Ramos (cell line): ENCODE data around the gene CRHR2.

Experiments
- in situ Hi-C: fragments of 300-500 bp; cut with MboI; formaldehyde crosslinking; loops from one replicate; pipeline ENCODE4 v1.14.3; 2022; ENCODE audit warnings: low sequenced_read_pairs; ENCODE audit not compliant: unreplicated experiment

The CRHR2 gene

DNA sequence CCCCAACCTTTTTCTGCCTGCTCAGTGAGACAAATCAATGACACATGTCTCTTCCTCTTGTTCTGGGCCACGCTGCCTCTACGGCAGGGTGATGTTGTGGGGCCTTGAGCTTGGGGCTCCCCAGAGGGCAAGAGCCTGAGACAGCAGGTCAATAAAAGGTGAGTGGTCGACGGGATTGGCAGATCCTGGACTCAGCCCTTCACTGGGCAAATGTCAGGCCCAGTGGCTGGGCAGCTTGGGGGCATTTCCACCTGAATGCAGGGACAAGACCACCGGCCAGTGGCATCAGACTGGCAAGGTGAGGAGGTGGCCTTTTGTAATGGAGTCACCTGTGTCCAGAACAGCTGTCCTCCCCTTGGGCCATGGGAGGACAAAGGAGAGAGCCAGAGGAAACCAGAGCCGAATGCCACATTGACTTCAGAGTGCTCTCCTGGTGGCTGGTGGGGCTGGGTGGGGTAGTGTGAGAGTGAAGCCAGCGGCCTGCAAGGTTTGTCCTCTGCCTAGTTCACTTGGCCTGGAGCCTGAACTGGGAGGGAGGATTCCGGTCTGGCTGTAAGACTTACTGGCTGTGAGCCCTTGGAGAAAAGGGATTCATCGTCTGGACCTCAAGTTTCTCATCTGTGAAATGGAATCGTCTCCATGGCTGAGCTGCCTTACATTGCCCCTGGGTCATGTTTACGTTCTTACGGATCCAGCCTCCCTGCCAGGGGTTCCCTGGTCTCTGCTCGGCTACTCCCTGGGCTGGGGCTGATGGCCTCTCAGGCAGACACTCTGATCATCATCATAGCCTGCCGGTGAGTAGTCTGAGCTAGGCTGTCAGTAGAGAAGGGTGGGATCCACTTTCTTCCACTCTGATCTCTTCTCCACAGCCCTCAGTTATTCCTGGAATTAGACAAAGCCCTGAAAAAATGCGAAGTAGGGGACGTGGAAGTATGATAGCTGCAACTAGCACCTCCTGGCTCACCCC, 25.4 kb upstream of the CRHR2 start:
- in situ Hi-C loops = no loop called here

DNA sequence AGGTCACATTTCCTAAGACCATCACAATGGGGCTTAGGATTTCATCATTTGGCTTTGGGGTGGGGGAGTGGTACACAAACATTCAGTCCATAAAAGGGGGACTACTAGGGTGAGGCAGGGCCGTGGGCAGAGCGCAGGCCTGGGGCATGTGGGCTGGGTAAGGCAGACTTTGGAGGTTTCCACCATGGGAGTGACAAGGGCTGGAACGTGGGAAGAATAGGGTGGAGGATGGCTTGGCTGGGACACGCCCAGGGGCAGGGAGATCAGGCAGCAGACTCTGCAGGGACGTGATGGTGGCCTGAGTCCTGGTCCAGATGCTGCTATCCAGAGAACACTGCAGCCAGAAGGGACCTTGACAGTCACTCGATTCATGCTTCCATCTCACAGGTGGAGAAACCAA, 24.7 kb upstream of the CRHR2 start:
- in situ Hi-C loops = no loop called here

DNA sequence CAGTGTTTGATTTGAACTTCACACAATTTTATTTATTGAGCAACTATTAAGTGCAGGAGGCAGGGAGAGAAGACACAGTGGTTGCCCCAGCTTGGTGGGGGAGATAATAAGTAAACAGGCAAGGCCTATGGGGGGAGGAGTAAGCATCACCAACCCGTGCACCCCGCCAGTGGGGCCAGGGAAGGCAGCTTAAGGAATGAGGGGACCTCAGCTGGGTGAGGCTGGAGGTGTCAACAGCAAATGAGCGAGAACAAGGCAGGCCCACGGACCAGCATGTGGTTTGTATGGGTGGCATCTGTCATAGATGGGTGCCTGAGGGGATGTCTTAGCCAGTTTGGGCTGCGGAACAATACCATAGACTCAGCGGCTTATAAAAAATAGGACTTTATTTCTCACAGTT, 24.1 kb upstream of the CRHR2 start:
- in situ Hi-C loops = no loop called here

DNA sequence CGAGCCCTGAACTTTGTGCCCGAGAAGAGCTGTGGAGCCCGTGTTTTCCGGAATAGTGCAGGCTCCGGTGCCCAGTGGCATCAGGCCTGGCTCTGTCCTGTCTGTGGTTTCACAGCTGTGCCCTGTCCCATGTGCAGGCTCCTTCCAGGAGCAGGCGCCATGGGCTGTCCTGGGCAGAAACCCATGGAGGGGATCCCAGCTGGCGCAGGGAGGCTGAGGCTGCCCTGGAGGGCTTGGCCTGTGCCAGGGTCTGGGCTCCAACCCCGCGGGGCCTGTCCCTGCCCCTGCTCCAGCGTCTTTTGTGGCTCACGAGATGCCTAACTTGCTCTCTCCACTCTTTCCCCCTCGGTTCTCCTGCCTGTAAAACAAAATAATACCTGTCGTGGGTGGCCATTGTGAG, 23.3 kb upstream of the CRHR2 start:
- in situ Hi-C loops = no loop called here

DNA sequence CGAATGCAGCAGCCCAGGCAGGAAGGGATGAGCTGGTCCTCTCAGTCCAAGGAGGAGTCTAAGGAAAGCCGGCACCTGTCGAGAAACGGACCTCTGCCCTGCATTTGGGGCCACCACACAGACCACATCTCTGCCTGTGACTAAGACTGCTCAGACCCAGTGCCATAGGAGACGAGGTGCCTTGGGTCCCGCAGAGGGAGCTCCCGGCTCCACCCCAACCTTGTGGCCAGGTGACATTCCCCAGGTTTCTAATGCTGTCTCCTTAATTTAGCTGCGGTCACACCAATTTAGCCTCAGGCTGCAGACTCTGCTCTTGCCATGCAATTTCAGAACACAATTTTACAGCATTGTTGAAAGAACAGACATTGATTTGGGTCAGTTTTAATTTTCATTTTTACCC, 22.8 kb upstream of the CRHR2 start:
- in situ Hi-C loops = no loop called here

DNA sequence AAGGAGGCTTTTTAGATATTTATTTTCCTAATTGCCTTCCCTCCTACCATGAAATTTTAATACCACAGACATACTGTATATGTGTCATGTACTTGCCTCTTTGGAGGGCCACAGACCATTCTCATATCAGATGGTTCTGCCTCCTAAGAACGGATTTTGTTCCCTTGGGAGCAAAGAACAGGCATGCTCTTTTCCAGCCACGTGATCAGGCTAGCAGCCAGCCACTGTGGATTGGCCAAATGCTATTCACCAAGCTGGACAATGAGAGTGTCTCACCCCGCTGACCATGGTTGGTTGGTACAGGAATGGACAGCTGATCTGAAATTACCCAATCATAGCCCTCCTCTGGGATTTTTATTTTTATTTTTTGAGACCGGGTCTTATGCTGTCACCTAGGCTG, 21.5 kb upstream of the CRHR2 start:
- in situ Hi-C loops = no loop called here

DNA sequence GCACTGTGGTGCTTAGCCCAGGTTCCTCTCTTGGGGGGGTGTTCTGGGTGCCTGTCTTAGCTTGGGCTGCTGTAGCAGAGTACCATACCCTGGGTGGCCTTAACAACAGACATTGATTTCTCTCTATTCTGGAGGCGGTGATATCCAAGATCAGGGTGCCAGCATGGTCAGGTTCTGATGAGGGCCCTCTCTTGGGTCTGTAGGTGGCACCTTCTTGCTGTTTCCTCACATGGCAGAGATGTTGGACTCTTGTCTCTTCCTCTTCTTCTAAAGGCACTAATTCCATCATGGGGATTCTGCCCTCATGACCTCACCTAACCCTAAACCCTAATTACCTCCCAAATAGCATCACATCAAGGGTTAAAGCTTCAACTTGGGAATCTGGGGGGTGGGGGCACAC, 19.9 kb upstream of the CRHR2 start:
- in situ Hi-C loops = no loop called here

DNA sequence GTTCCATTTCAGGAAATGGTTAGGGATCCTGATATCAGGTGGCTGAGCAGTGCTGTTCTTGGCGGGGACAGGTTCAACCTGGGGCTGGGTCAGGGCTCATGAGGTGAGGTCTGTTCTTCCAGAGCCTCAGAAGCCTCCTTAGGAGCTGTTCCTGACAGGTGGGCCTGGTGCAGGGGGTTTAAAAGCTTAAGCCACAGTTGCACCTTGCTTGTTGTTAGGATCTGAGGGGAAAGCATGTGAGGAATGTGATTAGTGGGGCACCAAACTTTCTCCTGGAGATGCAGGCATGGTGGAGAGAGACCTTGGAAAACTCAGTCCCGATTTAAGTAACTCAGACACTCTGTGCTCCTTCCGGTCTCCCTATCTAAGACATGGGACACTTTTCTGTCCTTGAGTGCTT, 18.7 kb upstream of the CRHR2 start:
- in situ Hi-C loops = no loop called here

DNA sequence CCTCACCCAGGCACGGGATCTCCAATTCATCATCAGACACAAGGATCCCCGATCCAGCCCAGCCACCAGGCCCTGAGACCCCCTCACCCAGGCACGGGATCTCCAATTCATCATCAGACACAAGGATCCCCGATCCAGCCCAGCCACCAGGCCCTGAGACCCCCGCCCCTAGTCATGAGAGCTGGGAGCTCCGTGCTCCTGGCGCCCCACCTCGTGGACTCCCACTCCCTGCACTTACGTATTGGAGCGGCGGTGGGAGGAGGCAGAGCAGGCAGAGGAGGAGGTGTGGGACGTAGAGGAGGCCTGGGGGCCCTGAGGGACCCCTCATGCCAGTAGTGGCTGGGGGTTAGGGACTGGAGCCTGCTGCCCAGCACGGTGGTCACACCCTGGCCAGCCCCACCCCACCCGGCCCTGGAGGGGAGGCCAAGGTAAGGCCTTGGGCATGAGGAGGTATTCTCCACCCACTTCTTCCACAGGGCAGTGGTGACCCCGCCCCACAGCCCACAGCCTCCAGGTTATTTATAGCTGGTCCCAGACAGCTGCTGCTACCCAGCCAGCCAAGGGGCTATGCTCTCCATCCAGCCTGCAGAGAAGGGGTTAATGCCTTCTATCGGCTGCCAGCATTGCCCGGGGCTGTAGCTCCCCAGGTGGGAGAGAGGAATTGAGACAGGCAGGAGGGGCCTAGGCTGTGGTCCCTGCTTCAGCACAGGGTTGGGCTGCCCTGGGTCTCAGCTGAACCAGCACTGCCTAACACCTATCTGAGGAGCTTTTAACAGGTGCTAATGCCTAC, 17.6 kb upstream of the CRHR2 start:
- in situ Hi-C loops = no loop called here

DNA sequence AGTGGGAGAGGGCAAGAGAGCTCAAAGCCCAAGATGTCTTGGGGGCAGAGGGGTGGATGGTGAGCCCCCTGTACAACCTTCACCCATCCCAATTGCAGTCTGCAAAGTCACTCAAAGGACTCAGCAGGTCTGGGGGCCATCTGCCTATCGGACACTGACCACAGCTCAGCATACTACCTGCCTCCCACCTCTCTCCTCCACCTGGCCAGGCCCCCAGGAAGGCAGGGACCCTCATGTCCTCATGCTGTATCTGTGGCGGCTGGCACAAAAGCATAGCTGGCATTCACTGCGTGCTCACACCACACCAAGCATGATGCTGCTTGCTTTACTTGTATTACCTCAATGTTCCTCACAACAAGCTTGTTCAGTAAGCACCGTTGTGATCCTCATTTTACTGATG, 16.2 kb upstream of the CRHR2 start:
- in situ Hi-C loops = no loop called here

DNA sequence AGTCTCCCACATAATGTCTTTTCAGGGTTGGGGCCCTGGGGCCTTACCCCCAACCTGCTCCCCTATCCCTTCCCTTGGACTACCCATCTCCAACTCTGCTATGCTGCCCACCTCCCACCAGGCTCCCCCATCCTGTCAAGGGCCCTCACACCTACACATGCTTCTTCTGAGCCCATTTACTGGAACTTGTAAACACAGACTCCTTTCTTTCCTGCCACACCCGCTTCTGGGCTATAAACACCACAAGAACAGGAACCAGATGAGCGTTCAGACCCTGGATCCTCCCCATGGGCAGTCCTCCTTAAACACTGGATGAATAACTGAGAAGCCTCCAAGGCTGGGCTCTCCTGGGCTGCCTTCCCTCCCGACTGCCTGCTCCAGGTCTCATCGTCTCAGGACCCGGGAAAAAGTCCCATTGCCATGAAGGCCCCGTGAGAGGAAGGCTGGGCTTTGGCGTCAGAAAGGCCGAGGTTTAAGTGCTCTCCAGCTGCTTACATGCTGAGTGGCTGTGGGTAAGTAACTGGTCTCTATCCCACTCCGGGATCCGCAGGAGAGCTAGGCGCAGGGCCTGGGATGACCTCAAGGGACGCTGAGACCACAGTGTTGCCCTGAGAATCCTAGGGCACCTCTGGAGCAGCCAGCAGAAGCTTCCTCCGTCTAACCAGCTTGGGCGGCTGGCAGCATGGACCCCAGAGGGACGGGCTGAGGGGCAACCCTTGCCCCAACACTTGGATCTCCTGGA, 15.6 kb upstream of the CRHR2 start:
- in situ Hi-C loops = no loop called here

DNA sequence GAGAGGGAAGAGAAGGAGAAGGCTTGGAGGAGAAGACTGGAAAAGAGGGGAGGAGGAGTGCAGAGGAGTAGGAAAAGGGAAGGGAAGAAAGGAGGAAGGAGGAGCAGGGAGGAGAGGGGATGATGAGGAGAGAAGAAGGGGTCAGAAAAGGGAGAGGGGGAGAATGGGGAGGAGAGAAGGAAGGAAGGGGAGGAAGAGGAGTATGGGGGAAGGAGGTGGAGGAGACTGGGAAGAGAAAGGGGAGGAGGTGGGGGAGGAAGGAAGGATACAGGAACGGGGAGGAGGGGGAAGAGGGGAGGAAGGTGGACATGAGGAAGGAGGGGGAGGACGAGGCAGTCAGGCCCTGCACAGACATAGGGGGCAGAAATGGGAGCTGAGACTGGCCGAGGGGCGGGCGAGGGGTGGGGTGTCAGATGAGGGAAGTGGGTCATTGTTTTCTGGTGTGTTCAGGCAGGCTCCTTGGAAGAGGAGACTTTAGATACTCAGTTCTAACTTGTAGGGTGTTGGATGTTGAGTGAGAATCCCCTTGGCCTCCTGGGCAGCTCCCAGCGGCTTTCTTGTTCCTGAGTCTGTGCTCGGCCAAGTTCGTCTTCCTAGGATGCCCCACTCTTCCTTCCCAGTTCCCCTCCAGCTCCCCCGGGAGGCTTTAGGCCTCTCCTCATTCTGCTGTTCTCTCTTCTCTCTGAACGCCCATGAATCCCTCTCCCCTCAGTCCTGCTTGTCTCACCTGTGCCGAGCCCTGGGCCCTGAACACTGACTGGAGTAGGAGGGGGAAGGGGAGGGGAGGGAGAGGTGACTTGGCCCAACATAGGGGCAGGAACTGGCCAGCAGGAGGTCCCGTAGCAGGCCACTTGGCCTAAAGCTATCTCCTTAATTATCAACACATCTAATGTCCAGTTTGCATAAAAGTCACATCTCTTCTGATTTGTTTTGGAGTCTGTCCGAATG, 12.8 kb upstream of the CRHR2 start:
- in situ Hi-C loops = no loop called here

DNA sequence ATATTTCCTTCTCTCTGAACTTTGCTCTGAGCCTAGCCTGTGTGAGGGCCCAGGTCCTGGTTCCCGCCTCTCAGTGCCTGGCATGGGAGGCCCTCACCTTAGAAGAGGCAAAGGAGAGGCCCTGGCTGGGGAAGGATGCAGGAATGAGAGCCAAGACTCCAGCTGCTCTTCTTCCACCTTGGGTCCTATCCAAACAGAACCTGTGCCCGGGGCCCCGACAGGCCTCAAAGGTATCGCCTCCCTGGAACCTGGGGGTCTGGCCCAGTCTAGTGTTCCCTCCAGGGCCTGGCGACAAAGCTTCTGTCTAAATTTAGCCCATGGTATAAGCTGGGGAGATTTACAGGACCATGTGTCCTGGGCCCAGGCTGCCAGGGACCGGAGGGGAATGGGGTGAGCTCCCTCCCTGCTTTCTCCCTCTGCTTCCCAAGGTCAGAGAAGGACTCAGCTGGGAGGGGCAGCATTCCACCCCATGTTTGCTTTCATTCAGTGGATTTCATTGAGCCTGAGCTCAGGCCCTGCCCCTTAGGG, 12.0 kb upstream of the CRHR2 start:
- in situ Hi-C loops = no loop called here

DNA sequence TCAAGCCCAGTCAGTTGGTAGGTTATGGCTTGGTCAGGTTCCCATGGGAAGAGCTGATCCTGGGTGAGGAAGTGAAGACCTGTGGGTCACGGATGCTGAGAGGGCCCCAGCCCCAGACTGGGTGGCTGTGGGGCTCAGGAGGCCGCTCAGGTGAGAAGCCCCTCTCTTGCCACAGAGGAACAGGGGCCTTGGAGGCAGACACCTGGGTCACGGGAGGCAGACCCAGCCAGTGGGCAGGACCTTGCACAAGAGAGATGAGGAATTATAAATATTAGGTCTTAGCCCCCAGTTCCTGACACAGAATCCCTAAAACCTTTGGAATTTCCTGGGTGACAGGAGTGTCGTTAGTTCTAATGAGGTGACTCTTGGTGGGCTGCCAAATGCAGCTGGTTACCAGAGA, 10.6 kb upstream of the CRHR2 start:
- in situ Hi-C loops = no loop called here

DNA sequence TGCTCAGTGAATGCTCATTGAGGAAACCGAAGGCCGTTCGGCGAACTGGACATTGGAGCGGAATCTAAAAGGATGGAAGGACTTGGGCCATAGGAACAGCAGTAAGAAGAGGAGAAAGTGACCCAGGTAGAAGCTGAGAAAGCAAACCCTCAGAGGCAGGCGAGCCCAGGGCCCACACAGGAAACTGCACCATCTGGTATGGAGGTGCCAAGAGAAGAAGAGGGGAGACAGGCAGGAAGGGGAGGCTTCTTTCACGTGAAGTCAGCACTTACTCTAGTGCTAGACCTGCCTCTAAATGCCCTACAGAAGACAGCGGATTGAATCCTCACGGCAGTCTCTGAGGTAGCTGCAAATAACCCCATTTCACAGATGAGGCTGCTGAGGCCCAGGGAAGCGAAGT, 10.2 kb upstream of the CRHR2 start:
- in situ Hi-C loops = no loop called here

DNA sequence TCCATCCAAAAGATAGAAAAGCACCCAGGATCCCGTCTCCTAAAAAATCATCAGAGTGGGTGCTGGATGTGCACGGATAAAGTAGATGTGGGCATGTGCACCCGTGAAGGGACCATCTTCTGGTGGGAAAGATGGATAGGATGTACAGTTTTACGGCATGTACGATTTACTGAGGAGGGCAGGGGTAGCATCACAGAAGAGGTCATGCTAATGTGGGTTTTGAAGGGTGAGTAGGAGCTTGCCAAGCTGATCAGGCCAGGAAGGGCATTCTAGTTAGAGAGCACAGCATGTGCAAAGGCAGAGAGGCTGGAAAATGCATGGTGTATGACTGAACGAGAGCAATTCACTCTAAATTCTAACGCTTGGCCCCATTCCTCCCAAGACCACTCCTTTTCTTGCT, 7.8 kb upstream of the CRHR2 start:
- in situ Hi-C loops = no loop called here

DNA sequence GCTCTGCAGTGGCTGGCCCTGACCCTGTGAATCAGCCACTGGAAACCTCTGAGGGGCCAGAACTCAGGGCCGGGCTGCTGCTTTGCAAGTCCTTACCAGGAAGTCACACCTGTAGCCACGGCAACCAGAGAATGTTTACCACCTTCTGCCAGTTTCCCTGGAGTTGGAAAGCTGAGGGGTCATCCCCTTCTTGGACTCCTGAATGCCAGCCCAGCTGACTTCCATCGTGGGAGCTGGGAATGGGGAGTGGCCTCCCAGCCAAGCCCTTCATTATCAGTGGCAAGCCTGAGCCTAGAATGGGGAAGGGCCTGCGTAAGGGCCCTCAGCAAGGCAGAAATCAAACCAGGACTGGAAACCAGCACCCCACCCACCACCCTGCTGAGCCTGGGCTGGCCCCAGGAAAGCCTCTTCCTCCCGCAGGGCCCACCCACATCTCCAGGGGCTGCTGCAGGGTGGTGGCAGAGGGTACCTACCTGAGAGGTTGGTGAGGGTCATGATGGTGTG, 6.5 kb upstream of the CRHR2 start:
- in situ Hi-C loops = no loop called here

DNA sequence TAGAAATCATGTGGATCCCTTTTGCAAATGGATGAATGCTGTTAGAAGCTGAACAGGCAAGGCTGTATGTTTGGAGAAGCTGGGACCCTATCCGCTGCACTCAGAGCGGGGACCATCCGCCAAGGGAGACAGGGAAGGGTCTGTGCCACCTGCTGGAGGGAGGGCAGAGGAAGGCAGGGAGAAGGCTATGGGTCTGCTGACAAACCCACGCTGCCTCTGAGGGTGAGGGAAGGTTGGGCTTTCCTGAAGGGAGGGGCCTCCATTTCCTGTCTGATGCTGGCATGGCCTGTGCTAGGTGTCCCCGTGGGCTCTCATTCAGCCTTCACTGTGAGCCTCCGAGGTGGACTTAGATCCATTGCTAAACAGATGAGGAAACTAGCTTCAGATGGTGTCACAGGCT, 5.3 kb upstream of the CRHR2 start:
- in situ Hi-C loops = no loop called here

DNA sequence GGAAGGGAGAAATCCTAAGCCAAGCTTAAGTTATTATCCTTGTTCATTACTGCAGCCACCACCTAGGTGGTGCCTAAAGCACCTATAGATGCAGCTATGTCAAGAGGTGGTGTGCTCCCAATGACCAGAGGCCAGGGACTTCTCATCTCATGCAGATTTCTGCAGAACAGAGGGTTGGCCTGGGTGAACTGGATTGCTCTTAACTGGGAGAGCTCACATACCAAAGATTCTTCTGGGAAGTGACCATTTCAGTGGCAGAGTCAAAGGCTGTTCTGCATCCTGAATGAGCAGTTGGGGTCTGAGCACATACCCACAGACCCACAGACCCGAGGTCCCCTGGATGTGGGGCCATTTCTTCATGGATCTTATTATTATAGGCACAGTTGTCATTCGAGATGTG, 2.1 kb upstream of the CRHR2 start:
- in situ Hi-C loops = no loop called here
